ENCODE data around the gene MDM1. TPM values are rescaled to one million over a fixed set of nuclear protein-coding genes. Genes with fewer than 3 reads are reported as not detected.

MDM1 gene
- total RNA-seq, 1 donor from 2014 or later, result 26.2 TPM

DNA sequence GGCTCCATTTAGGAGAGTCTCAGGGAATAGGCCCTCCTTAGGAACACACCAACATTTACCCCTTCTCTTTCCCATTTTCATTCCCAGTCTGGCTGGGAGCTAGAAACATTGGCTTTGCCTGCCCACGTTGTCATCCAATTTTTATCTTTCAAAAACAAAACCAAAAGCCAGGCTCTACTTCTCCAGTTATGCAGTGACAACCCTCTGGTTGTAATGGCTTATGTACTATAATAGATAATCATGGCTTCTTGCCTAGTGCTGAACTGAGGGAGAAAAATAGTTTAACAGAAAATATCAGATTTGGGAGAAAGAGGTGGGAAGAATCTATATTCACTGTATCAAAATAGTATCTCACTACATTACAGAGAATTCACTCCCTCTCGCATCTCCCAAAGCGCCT, 46.6 kb downstream of the MDM1 start:
- no peak for DNase-seq (ENCODE audit: low read depth, low spot score)
- no peaks in the 10 kb centered on the region for H3K9me3 Mint-ChIP-seq
- no peak overlapping the region for H3K4me3 Mint-ChIP-seq
- TF ChIP-seq, protein P1, sequence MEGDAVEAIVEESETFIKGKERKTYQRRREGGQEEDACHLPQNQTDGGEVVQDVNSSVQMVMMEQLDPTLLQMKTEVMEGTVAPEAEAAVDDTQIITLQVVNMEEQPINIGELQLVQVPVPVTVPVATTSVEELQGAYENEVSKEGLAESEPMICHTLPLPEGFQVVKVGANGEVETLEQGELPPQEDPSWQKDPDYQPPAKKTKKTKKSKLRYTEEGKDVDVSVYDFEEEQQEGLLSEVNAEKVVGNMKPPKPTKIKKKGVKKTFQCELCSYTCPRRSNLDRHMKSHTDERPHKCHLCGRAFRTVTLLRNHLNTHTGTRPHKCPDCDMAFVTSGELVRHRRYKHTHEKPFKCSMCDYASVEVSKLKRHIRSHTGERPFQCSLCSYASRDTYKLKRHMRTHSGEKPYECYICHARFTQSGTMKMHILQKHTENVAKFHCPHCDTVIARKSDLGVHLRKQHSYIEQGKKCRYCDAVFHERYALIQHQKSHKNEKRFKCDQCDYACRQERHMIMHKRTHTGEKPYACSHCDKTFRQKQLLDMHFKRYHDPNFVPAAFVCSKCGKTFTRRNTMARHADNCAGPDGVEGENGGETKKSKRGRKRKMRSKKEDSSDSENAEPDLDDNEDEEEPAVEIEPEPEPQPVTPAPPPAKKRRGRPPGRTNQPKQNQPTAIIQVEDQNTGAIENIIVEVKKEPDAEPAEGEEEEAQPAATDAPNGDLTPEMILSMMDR (conservative IDR thresholded peaks at IDR 0.05), result no peak
- H3K36me3 Mint-ChIP-seq (ENCODE audit: low read depth), result no peaks in the 10 kb centered on the region
- no peaks in the 10 kb centered on the region for H3K27me3 Mint-ChIP-seq (ENCODE audit: low read depth)
- H3K4me1 Mint-ChIP-seq, result no peaks in the 10 kb centered on the region
- no peak overlapping the region for H3K27ac Mint-ChIP-seq (ENCODE audit: unreplicated experiment)

DNA sequence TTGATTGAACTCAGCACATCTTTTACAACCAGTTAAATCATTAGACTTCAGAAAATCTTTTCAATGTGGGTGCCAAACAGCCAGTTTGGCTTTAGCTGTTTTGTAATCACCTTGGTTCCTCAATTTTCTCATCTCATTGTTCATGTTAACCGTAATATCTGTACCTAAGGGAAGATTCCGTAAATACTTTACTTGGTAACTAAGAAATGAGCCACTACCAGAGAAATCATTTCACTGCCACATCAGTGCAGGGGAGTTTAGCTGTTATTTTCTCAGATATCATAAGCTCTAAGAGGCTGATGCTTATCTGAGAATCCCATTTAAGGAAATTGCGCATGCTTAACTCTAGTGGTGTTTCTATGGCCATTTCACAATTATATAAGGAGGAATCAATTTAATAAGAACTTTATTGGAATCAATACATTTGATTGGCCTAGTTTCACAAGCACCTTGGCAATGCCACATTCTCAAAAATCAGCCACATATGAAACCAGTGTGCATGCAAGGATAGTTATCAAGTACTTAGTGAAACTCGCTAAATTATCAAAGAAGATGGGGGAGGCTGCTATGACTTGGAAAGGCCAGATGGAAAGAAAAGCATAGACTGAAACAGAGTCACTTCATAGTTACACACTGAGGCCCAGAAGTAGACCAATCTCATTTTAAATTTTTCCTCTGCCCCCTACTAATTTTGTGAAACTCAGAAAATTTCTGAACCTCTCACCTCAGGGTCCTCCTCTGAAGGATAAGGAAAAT, 50.7 kb downstream of the MDM1 start:
- TF ChIP-seq, protein P1 (conservative IDR thresholded peaks at IDR 0.05), result no peak
- Mint-ChIP-seq H3K27me3 (ENCODE audit: low read depth) (no peaks in the 10 kb centered on the region), H3K4me3 (no peak overlapping the region), H3K4me1 (no peaks in the 10 kb centered on the region), H3K36me3 (ENCODE audit: low read depth) (no peaks in the 10 kb centered on the region), H3K9me3 (no peaks in the 10 kb centered on the region), H3K27ac (ENCODE audit: unreplicated experiment) (no peak overlapping the region)
- no peak for DNase-seq (ENCODE audit: low read depth, low spot score)

DNA sequence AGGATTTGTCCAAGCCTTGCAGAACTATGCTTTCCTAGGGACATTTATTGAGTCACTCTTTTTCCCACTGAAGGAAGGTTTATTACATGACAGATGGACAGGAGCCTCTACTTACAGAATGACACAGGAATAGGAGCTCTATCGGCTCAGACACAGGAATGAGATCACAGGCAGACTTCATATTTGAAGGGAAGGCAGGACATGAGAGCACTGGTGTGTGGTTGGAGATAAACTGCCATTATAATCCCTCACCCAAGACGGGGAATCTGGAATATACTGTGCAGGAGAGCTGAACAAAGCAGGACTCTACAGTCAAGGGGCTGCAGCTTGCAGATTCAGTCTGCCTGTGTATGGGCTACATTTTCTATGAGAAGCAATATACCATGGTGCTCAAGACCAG, 51.9 kb downstream of the MDM1 start:
- Mint-ChIP-seq H3K4me3 (no peak overlapping the region), H3K4me1 (no peaks in the 10 kb centered on the region), H3K27me3 (ENCODE audit: low read depth) (no peaks in the 10 kb centered on the region), H3K27ac (ENCODE audit: unreplicated experiment) (no peak overlapping the region), H3K9me3 (no peaks in the 10 kb centered on the region), H3K36me3 (ENCODE audit: low read depth) (no peaks in the 10 kb centered on the region)
- TF ChIP-seq, protein P1 (conservative IDR thresholded peaks at IDR 0.05), result no peak
- no peak for DNase-seq (ENCODE audit: low read depth, low spot score)

DNA sequence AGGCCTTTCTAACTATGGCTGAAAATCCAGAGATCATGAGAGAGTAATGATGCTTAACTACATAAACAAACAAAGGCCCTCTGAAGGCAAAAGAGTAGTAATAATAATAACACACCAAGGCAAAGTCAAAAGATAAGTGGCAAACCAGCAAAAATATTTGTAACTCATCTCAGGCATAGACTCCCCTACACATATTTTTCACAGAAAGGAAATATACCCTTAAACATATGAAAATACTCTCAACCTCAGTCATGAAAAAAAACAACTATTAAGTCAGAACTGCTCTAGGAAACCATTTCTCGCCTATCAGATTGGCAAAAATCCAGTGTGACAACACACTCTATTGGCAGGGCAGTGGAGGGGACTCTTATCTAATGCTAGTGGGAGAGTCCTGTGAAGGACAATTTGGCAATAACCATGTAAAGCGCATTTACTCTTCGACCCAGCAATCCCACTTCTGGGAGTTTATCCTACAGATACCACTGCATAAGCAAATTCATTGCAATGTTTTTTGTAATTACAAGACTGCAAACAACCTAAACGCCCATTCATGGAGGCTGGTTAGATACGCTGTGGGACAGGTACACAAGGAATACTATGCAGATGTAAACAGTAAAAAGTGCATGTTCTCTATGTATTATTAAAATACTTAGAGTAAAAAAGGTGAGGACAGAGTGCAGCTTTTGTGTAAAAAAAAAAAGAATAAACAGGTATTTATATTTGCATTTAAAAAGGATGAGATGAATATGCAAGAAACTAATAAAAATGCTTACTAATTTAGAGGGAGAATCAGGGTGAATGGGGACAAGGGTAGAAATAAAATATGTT, 52.7 kb downstream of the MDM1 start:
- Mint-ChIP-seq H3K9me3 (no peaks in the 10 kb centered on the region), H3K27me3 (ENCODE audit: low read depth) (no peaks in the 10 kb centered on the region), H3K36me3 (ENCODE audit: low read depth) (no peaks in the 10 kb centered on the region), H3K4me3 (no peak overlapping the region), H3K4me1 (no peaks in the 10 kb centered on the region), H3K27ac (ENCODE audit: unreplicated experiment) (no peak overlapping the region)
- no peak for DNase-seq (ENCODE audit: low read depth, low spot score)
- TF ChIP-seq, protein P1 (conservative IDR thresholded peaks at IDR 0.05), result no peak

DNA sequence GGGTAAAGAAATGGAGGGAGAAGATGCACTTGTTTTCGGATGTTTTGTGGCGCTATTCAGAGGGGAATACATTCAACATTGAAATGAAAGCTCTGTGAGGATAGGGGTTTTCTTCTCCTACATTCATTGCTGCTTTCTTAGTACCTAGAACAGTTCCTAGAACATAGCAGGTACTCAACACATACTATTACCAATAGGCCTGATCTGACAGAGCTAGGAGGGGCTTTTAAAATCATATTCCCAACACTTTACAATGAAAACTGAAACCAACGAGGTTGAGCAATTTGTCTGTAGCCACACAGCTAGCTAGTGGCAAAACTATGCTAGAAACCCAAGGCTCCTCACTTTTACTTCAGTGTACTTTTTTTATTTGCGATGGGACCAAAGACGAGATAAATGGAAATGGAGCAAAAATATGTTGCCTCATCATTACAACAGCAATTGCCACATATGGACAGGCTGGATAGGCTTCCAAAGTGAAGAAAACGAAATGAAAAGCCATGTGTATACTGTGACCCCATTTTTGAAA, 55.7 kb downstream of the MDM1 start:
- Mint-ChIP-seq H3K4me1 (no peaks in the 10 kb centered on the region), H3K27ac (ENCODE audit: unreplicated experiment) (no peak overlapping the region), H3K36me3 (ENCODE audit: low read depth) (no peaks in the 10 kb centered on the region), H3K9me3 (no peaks in the 10 kb centered on the region), H3K27me3 (ENCODE audit: low read depth) (no peaks in the 10 kb centered on the region), H3K4me3 (no peak overlapping the region)
- TF ChIP-seq, protein P1 (conservative IDR thresholded peaks at IDR 0.05), result no peak
- DNase-seq (ENCODE audit: low read depth, low spot score), result no peak
